ENCODE data around the gene PHF1.

Gene PHF1

DNA sequence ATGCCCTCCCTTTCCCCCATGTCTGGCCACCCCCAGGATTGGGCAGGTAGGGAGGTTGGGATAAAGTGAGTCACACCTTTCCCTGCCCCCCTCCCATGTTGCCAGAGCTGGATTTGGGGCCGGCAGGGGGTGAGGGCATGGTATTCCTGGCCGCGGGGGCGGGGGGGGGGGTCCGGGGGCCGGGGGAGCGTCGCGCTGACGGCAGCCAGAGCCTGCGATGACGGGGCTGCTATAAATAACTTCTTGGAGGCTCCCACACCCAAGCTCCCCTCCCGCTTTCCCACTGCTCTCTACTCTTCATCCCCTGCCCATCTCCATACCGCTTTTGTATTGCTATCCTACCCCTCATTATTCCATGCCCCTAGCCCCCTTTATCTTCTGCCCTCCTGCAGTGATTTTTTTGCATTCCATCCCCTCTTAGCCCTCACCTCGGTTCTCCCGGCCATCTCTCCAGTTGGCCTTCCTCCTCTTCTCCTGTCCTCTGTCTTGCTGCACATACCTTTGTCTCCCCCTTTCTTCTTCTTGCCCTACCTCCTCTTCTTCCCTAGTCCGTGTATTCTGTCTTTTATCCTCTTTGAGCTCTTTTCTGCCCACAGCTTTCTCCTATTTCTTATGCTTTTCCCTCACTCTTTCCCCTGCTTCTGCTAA lies 22.9 kb downstream of the PHF1 start:
- no peak for DNase-seq

DNA sequence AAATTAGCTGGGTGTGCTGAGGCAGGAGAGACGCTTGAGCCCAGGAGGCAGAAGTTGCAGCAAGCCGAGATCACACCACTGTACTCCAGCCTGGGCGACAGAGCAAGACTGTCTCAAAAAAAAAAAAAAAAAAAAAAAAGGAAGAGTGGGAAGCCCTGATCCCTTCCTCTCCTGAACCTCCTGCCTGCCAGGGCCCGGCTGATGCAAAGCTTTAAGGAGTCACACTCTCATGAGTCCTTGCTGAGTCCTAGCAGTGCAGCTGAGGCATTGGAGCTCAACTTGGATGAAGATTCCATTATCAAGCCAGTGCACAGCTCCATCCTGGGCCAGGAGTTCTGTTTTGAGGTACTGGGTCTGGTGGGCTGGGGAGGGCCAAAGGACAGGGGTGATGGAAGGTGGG lies 24.1 kb downstream of the PHF1 start:
- DNase-seq, result no peak

DNA sequence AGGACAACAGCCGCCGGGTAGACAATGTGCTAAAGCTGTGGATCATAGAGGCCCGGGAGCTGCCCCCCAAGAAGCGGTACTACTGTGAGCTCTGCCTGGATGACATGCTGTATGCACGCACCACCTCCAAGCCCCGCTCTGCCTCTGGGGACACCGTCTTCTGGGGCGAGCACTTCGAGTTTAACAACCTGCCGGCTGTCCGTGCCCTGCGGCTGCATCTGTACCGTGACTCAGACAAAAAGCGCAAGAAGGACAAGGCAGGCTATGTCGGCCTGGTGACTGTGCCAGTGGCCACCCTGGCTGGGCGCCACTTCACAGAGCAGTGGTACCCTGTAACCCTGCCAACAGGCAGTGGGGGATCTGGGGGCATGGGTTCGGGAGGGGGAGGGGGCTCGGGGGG lies 26.9 kb downstream of the PHF1 start:
- no peak for DNase-seq

DNA sequence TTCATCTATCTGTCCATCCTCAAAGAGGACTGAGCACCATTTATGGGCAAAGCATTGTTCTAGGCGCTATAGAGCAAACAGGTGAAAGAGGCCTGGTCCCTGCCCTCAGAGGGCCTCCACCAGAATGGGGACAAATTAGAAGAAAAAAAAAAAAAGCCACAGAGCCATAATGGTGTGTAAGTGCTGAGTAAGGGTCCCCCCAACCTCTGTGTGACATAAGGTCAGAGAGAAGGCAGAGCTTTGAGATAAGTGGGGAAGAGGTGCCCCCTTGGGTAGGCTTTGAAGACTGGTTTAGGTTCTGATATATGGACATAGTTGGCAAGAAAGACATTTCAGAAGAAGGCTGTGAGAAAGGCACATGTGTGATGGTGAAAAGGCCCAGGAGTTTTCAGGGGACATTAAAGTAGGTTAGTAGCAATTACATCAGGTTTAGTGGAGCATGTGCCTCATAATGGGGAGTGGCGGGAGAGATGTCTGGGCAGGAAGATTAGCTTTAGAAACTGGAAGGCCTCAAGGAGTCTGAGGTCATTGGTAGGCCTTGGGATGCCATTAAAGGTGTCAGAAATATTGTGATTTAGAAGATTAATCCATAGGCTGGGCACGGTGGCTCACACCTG lies 28.3 kb downstream of the PHF1 start:
- DNase-seq, result no peak

DNA sequence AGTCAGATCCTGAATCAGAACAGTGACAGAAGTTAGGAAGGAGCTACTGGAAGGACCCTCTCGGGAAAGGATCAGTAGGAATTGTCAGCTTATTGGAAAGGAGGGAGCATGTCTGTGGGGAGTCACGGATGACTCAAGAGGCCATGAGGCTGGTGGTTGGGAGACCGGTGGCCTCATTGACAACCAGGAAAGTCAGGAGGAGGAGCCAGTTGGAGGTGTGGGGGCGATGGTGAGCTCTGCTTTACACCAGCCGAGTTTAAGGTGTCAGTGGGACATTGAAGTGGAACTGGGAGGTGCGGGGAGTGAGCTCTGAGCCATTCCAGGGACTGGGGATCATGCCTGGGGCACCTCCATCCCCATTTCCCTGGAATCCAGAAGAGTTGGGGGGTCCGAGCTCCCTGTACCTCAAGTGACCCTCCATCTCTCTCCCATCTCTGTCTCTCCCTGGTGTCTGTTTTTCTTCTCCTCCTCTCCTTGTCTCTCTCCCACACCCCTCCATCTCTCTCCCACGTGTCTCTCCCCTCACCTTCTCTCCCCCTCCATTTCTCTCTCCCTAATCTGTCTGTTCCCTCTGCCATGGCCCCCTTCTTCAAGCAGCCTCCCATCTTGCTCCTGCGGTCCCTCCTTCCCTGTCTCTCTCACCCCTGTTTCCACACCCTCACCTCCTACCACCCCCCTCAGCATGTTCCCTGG lies 29.3 kb downstream of the PHF1 start:
- no peak for DNase-seq

DNA sequence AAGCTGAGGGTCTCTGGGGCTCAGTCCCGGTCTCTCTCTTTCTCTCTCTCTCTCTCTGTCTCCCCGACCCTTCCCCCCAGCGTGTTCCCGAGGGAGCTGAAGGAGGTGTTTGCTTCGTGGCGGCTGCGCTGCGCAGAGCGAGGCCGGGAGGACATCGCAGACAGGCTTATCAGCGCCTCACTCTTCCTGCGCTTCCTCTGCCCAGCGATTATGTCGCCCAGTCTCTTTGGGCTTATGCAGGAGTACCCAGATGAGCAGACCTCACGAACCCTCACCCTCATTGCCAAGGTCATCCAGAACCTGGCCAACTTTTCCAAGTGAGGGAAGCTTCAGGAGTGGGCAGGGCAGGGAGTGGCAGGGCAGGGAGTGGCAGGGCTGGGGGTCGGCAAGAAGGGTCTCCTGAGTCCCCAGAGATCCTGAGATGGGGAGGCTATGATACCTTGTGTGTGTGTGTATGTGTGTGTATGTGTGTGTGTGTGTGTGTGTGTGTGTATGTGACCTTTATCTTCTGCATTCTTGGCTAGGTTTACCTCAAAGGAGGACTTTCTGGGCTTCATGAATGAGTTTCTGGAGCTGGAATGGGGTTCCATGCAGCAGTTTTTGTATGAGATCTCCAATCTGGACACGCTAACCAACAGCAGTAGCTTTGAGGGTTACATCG lies 30.0 kb downstream of the PHF1 start:
- DNase-seq, result no peak

DNA sequence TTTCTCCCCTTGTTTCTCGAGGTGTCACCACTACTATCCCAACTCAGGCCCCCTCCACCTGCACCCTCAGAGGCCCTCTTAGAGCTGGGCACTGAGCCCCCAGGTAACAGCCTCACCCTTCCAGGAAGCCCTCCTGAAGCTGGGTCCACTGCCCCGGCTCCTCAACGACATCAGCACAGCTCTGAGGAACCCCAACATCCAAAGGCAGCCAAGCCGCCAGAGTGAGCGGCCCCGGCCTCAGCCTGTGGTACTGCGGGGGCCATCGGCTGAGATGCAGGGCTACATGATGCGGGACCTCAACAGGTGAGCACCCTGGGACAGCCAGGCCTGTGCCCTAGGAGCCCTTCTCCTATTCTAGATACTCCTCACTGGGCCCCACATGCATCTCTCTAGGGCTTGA lies 30.6 kb downstream of the PHF1 start:
- DNase-seq, result no peak

DNA sequence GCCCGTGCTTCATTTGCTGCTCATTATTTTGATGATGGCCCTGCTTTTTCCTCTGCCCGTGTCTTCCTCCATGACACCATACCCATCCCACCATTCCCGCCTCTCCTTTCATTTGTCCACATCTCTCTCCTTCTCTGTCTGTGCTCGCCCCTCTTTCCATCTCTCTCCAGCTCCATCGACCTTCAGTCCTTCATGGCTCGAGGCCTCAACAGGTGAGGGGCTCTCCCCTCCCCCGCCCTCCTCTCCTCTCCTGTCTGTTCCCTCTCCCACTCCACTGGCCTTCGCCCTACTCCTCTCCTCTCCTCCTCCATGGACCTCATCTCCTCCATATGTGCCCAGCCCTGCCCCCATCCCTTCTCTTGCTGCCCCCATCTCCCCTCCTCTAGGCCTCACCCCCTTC lies 31.5 kb downstream of the PHF1 start:
- DNase-seq, result no peak

DNA sequence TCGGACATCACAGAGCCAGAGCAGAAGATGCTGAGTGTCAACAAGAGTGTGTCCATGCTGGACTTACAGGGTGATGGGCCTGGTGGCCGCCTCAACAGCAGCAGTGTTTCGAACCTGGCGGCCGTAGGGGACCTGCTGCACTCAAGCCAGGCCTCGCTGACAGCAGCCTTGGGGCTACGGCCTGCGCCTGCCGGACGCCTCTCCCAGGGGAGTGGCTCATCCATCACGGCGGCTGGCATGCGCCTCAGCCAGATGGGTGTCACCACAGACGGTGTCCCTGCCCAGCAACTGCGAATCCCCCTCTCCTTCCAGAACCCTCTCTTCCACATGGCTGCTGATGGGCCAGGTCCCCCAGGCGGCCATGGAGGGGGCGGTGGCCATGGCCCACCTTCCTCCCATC lies 32.2 kb downstream of the PHF1 start:
- DNase-seq, result no peak

DNA sequence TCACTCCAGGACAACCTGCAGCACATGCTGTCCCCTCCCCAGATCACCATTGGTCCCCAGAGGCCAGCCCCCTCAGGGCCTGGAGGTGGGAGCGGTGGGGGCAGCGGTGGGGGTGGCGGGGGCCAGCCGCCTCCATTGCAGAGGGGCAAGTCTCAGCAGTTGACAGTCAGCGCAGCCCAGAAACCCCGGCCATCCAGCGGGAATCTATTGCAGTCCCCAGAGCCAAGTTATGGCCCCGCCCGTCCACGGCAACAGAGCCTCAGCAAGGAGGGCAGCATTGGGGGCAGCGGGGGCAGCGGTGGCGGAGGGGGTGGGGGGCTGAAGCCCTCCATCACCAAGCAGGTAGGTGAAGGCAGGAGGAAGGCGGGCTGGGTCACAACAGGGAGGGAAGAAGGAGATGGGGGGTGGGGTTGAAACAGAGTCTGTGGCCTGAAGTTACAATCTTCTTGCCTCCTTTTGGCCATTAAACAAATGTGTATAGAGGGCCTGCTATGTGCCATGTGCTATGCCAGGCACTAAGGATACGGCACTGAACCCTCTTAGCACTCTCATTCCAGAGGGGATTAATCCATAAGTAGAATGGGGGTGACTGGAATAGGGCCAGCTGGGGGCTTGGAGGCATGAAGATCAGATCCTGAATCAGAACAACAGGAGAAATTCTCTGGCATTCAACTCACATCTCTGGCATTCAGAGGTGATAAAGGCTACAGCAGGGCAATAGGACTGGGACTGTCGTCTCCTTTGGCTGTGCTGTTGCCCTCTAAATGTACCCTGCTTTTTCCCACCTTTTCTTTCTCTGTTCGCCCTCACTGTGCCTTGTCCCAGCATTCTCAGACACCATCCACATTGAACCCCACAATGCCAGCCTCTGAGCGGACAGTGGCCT lies 33.0 kb downstream of the PHF1 start:
- DNase-seq, result no peak

DNA sequence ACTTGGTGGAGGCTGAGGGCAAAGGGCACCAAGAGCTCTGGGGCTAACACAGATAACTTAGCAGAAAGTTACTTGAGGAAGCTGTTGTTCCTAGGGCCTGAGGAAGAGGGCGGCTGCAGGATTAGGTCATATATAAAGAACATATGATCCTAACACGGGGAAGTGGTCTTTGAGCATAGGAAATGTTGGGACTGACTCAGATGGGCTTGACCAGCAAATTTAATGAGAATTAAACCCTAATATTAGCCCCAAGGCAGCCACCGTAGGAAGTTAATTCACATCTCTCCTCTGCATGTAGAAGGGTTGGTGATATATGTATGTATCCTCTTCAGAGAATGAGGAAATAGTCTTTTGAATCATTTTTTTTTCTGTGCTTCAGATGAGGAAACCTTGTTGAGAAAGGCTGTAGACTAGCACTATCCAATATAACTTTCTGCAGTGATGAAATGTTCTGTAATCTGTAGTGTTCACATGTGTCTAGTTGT lies 34.3 kb downstream of the PHF1 start:
- DNase-seq, result no peak

DNA sequence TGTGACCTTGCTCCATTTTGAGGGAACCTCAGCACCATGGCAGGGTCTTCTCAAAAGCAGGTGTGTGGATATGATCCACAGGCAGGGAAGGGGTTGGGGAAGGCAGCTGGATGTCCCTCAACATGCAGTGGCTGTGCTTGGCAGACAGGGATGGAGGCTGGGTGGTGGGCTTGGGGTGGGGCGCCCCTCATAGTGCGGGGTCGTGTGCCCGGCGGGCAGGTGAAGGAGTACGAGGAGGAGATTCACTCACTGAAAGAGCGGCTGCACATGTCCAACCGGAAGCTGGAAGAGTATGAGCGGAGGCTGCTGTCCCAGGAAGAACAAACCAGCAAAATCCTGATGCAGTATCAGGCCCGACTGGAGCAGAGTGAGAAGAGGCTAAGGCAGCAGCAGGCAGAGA lies 35.5 kb downstream of the PHF1 start:
- no peak for DNase-seq

DNA sequence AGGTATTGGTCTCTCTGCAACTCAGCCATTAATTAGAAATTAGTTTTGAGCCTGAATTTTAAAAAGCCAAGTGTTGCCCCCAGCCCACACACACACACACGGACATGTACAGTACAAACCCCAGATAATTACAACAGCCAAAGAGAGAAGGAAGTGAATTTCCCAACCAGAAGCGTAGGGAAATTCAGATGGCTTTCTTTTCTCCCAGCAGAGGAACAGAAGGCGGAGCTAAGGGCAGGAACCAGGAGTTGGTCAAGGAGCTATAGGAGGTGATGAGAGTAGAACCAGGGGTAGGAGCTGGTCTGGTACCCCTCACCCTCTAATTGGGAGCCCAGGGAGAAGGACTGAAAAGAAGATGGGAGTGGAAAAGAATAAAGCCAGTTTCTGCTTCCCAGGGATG lies 39.6 kb downstream of the PHF1 start:
- DNase-seq, result no peak

DNA sequence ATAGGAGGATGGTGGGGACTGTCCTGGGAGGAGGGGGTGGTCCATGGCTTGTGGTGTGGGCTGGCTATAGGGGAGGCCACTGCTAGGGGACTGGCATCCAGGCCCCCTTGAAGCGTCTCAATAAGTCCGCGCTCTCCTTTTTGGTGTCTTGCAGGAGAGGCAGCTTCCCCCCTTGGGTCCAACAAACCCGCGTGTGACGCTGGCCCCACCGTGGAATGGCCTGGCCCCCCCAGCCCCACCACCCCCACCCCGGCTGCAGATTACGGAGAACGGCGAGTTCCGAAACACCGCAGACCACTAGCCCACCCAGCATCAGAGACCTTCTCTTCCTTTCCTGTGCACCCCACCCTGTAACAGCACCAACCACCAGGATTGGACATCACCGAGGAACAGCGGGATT lies 40.8 kb downstream of the PHF1 start:
- DNase-seq, result no peak

DNA sequence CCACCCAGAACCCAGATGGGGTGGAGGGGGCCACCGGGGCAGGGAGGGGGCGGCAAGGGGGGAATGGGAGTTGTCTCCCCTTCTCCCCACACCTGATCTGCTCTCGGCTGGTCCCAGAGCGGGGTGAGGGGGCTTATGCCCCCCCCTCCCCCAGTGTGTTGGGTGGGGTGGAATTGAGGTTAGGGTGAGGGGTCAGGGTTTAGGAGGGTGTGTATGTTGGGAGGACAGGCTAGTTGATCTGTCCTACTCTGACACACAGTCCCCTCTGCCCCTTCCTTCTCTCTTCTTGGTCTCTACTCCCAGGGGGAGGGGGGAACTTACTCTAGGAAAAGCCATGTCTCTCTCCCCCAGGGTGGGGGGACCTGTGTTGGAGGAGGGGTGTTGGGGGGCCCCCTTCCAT lies 41.7 kb downstream of the PHF1 start:
- no peak for DNase-seq

DNA sequence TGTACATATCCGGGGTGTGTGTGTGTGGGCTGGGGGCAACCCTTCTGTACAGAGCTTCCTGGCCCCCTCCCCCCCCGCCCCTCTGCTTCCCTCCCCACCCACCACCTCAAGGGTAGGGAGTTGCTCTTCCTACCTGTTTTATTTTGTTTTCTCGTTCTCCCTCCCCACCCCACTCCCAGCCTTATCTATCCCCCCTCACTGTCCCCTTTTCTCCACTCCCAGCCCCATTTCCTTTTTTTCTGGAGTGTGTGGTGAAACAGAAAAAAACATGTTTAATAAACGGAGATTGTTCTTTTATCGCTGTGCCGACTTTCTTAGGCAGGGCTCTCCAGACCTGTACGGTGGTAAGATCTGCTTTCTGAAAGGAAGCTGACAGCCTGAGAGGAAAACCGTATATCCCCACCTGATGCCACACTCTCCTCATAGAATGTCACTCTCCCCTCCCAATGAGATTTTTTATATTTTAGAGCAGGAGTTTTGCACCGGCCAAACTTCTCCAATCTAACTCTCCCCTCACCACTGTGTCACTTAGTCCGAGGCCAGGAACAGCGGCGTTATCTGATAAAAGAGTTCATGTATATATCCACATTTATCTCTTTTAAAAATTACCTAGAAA lies 42.7 kb downstream of the PHF1 start:
- DNase-seq, result no peak

DNA sequence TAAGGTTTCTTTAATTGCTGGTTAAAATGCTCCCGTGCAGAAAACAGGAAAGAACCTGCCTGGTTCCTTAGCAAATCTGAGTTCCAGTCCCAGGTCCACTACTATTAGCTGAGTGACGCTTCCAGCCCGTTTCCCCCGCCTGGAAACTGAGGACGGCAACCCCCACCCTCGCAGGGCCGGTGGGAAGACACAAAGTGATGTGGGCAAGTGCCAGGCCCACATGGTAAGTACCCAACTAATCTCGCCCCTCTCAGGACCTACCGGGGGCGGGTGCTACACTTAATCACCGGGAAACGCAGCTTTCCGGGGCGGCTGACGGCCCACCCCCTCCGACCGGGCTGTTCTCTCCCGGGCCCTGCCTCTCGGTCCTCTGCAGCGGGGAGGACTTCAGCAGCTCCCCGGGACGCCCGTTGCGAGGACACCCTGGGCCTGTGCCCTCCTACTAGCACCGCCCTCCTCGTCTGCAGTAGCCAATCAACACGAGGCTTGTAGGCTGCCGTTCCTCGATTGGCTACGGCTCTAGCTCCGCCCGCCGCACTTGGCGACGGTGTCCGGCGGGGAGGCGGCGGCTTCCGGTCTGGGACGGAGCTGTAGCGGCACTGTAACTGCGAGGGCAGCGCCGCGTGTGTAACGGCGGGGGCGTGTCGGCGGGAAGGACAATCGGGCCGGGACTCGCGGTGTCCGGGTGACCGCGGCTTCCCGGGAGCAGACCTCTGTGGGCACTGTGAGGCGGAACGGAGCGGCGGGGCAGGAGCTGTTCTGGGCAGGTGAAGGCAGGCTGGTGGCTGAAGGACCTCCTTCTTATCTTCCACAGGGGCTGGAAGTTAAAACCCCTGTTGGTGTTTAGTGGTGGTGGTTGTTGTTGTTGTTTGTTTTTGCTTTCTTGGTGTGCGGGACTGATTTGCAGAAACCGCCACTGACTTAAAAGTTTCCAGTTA lies 43.5 kb downstream of the PHF1 start, which contains the start of gene ZBTB9:
ZBTB9 (plus strand) TSS at position 568 of the 938 bp plus-strand sequence. CDS start 525 bp downstream, outside the sequence.
- no peak for DNase-seq

DNA sequence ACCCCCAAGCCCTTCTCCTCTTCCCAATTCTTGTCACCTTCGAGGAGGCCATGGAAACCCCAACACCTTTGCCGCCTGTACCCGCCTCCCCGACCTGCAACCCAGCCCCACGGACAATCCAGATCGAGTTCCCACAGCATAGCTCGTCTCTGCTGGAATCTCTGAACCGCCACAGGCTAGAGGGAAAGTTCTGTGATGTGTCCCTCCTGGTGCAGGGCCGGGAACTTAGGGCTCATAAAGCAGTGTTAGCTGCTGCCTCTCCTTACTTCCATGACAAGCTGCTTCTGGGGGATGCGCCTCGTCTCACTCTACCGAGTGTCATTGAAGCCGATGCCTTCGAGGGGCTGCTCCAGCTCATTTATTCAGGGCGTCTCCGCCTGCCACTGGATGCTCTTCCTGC lies 44.2 kb downstream of the PHF1 start:
- DNase-seq, result no peak

DNA sequence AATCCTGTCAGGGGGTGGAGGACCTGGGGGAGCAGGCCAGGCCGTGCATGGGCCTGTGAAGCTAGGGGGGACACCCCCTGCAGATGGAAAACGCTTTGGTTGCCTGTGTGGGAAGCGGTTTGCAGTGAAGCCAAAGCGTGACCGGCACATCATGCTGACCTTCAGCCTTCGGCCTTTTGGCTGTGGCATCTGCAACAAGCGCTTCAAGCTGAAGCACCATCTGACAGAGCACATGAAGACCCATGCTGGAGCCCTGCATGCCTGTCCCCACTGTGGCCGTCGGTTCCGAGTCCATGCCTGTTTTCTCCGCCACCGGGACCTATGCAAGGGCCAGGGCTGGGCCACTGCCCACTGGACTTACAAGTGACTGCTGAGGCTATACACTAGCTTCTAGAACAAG lies 45.3 kb downstream of the PHF1 start:
- DNase-seq, result no peak

DNA sequence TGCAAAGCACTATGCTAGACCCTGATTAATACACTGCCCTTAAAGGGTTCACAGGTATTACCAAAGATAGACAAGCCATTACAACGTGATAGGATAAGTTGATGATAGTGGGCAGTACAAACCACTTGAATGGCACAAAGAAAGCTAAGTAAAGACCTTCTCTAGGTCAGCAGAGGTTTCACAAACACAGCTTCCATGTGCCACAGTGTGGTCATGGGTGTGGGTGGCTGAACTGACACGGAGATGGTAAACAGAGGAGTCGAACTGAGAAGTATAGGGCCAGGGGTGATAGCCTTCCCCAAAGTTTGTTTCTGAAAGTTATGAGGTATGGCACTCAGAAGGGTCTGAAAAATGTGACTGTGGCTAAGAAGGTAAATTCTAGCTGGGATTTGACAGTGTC lies 47.9 kb downstream of the PHF1 start:
- no peak for DNase-seq

DNA sequence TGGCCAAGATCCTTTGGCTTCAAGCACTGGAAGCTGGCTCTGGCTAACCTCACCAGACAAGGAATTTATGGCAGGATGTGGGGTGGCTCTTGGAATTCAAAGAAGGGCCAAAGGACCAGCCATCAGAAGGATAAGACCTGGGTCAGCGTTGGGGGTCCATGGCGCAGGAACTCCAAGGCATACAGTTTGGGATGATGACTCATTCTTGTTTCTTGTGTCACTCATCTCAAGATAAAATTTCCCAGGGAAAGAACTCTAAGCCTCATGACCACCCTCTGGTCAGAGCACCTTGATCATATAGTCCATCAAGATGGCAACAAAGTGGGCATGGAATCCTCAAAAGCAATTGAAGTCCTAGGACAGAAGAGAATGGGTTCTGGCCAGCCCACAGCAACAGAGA lies 48.4 kb downstream of the PHF1 start:
- no peak for DNase-seq
